ENCODE results near the gene PTPN2.

- TF ChIP-seq, protein P1, sequence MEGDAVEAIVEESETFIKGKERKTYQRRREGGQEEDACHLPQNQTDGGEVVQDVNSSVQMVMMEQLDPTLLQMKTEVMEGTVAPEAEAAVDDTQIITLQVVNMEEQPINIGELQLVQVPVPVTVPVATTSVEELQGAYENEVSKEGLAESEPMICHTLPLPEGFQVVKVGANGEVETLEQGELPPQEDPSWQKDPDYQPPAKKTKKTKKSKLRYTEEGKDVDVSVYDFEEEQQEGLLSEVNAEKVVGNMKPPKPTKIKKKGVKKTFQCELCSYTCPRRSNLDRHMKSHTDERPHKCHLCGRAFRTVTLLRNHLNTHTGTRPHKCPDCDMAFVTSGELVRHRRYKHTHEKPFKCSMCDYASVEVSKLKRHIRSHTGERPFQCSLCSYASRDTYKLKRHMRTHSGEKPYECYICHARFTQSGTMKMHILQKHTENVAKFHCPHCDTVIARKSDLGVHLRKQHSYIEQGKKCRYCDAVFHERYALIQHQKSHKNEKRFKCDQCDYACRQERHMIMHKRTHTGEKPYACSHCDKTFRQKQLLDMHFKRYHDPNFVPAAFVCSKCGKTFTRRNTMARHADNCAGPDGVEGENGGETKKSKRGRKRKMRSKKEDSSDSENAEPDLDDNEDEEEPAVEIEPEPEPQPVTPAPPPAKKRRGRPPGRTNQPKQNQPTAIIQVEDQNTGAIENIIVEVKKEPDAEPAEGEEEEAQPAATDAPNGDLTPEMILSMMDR (IDR thresholded peaks at IDR 0.05), result no peak
- no peak for TF ChIP-seq POLR2A (IDR thresholded peaks at IDR 0.05)
Measured at GRCh38 chr18:12782521-12782920, 101.5 kb downstream of the PTPN2 start.

Data from heart left ventricle (tissue), 13 donors.